ENCODE data around the gene NDE1. TPM values are rescaled to one million over a fixed set of nuclear protein-coding genes. Genes with fewer than 3 reads are reported as not detected.
"Not testable (repeated sequence)": the region's sequence is repeated elsewhere in the genome, so short reads cannot be mapped to it uniquely, and the experiment has no call there.

The NDE1 gene
- polyA plus RNA-seq, 6 donors from 2014 or later = 12.8 to 65.6 (median 38.0) TPM

DNA sequence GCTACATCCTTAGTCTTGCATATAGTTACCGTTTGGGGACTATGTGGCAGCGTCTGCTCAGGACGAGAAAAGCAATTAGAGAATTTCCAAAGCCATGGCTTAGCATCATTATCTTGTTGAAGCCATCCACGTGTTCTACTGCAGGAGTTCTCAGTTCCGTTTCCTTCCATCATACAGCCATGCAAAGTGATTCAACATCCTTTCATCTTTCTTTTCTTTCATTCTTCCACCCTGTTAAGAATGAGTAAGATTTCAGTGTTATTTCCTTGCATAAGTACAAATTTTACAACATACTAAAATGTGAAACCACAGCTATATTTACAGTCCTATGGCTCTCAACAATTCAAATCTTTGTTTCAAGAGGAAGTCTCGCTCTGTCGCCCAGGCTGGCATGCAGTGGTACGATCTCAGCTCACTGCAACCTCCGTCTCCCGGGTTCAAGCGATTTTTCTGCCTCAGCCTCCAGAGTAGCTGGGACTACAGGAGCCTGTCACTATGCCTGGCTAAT lies 10.9 kb upstream of the NDE1 start:
- ATAC-seq (ENCODE audit: low read depth in 2 of 2) = peak; percentile 9 to 10

GRCh38 chr16:15640966-15641365 lies 9.1 kb upstream of the NDE1 start:
- Mint-ChIP-seq H3K27ac (peak overlapping the region; percentile 79 to 100 (median 99)), H3K36me3 (peaks cover 10 to 17% of the 10 kb centered on the region in 2 donors), H3K4me3 (peak overlapping the region; percentile 84 to 97 (median 91)), H3K9me3 (no peaks in the 10 kb centered on the region), H3K4me1 (peaks cover 42 to 64% (median 56%) of the 10 kb centered on the region in 3 donors), H3K27me3 (no peaks in the 10 kb centered on the region)
- ATAC-seq (ENCODE audit: low read depth in 2 of 2) (no peak), DNase-seq (no peak)

More for the DNA sequence above, 10.9 kb upstream of the NDE1 start:
- Mint-ChIP-seq H3K27ac (peak overlapping the region; percentile 82 to 100 (median 95)), H3K9me3 (no peaks in the 10 kb centered on the region), H3K4me3 (peak overlapping the region; percentile 75 to 89 (median 83)), H3K27me3 (no peaks in the 10 kb centered on the region), H3K36me3 (peaks cover 17 to 20% of the 10 kb centered on the region in 2 donors), H3K4me1 (peaks cover 51 to 79% (median 62%) of the 10 kb centered on the region in 3 donors)
- DNase-seq = peak; percentile 53

DNA sequence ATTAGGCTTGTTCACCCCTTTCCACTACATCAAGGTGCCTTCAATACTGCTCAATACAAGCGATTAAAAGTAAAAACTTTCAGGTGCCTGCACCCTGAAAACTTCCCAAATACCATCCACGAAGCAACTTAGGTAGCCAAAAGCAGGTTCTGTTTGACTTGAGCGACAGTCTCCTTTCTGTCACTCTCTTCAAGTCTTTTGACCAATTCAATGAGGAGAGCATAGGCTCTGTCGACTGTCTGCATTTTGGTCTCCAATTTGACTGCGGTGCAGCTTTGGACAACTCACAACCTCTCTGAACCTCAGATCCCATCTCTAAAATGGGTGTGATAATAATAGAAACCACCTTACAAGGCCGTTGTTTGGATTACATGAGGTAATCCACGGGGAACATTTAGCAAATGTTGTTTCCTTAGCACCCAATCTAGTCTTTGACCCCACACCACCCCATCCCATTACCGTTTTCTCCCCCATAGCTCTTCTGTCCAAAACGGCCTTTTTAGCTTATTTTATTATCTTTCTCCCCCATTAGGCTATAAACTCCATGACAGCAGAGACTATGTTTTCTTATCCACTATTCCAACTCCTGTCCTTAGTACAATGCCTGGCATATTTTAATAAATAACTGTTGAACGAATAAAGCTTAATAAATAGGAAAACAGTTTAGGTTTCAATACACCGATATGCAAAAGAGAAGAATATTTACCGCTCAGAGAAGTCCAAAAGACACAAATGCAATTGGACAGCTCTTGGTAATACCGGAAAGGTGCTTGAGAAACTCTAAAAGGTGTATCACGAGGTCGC lies 8.1 kb upstream of the NDE1 start:
- Mint-ChIP-seq H3K4me3 (peak overlapping the region; percentile 88 to 97 (median 94)), H3K4me1 (peaks cover 33 to 54% (median 46%) of the 10 kb centered on the region in 3 donors), H3K36me3 (peaks cover 4 to 8% of the 10 kb centered on the region in 2 donors), H3K27ac (peak overlapping the region; percentile 99 to 100 (median 99)), H3K27me3 (no peaks in the 10 kb centered on the region), H3K9me3 (no peaks in the 10 kb centered on the region)
- no peak for ATAC-seq (ENCODE audit: low read depth in 2 of 2)
- no peak for DNase-seq

DNA sequence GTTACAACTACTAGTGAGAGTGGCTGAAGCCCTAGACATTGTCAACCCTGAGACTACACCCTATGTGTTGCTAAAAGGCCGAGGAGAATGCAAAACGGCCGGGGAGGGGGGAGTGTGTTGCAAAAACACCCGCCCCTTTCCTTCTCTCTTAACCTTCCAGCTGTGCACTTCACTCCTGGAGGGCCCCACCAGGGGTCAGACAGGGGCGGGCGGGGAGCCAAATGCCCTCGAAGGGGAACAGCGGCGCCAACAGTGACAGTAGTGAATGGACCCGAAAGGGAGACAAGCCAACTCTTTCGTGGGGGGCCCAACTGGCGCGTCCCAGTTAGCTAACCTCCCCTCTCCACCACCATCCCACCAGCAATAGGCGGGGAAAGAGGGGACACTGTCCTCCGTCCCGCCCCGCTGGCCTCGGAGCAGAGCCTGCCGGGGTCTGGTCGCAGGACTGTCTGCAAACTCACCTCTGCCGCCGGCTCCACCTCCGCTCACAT lies 7.4 kb upstream of the NDE1 start:
- H3K27ac Mint-ChIP-seq = peak overlapping the region; percentile 99 to 100 (median 99)
- ATAC-seq (ENCODE audit: low read depth in 2 of 2) (peak; percentile 70 to 72), DNase-seq (peak; percentile 92)
- no peaks in the 10 kb centered on the region for H3K27me3 Mint-ChIP-seq
- H3K36me3 Mint-ChIP-seq = peaks cover 0 to 7% of the 10 kb centered on the region in 2 donors
- peaks cover 31 to 48% (median 39%) of the 10 kb centered on the region in 3 donors for H3K4me1 Mint-ChIP-seq
- H3K9me3 Mint-ChIP-seq = no peaks in the 10 kb centered on the region
- peak overlapping the region; percentile 88 to 97 (median 94) for H3K4me3 Mint-ChIP-seq

- peaks cover 30 to 42% (median 35%) of the 10 kb centered on the region in 3 donors for H3K4me1 Mint-ChIP-seq
- peak within 1 kb of the TSS; percentile 99 to 100 (median 99) for H3K27ac Mint-ChIP-seq
- H3K27me3 Mint-ChIP-seq = no peaks in the 10 kb centered on the region
- H3K9me3 Mint-ChIP-seq = no peaks in the 10 kb centered on the region
- peaks cover 0 to 7% of the 10 kb centered on the region in 2 donors for H3K36me3 Mint-ChIP-seq
- H3K4me3 Mint-ChIP-seq = peak within 1 kb of the TSS; percentile 88 to 97 (median 94)
- DNase-seq = peak; percentile 100
- ATAC-seq (ENCODE audit: low read depth in 2 of 2) = peak; percentile 65 to 71
Measured at GRCh38 chr16:15643048-15643945, 6.7 kb upstream of the NDE1 start, which contains the start of gene MARF1. MARF1 (minus strand) TSS chr16:15643154; CDS start chr16:15639233, 3,921 bp downstream.

DNA sequence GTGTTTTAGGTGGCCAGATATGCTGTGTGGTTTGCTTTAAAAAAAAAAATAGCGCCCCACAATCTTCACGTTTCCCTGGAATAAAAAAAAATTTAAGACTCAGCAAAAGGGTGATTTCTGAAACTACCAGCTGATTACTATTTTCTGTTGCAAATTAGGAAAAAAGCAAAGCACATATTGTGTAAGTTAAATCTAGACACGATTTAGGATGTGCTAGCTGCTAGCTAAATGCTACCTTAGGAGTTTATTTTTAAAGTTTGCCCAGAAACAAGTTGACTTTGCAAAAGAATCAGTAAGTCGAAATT lies 6.1 kb upstream of the NDE1 start:
- H3K27ac Mint-ChIP-seq = peak overlapping the region; percentile 99 to 100 (median 99)
- ATAC-seq (ENCODE audit: low read depth in 2 of 2) (no peak), DNase-seq (no peak)
- H3K4me3 Mint-ChIP-seq = peak overlapping the region; percentile 88 to 97 (median 94)
- peaks cover 0 to 3% of the 10 kb centered on the region in 2 donors for H3K36me3 Mint-ChIP-seq
- no peaks in the 10 kb centered on the region for H3K9me3 Mint-ChIP-seq
- peaks cover 24 to 36% (median 29%) of the 10 kb centered on the region in 3 donors for H3K4me1 Mint-ChIP-seq
- H3K27me3 Mint-ChIP-seq = no peaks in the 10 kb centered on the region

DNA sequence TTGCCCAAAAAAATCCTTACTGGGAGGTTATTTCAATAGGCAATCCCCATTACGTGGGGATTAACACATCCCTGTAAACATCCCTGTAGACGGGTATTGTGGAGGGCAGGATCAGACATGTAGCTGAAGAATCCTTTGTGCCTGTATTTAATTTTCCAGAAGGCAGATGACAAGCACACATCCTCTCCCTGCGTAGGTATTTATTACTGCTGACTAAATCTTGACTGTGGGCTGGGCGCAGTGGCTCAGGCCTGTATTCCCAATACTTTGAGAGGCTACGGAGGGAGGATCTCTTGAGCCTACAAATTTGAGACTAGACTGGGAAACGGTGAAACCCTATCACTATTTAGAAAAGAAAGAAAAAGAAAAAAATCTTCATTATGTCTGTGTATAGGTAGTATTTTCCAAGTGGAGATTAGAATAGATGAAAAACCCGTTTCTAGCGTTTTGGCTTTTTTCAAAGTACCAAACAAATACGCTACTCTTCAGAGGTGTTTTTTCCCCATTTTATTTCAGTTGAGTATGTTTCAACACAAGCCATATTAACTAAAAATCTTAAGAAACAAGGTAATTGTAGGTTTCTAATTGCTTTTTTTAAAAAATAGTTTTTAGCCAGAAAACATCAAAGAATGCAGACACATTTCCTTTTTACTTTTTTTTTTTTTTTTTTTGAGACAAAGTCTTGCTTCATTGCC lies 5.6 kb upstream of the NDE1 start:
- Mint-ChIP-seq H3K27ac (peak overlapping the region in 5 of 6 donors; percentile 87 to 100 (median 99)), H3K27me3 (no peaks in the 10 kb centered on the region), H3K4me3 (peak overlapping the region in 7 of 8 donors; percentile 88 to 97 (median 92)), H3K36me3 (no peaks in the 10 kb centered on the region), H3K9me3 (no peaks in the 10 kb centered on the region), H3K4me1 (peaks cover 20 to 33% (median 24%) of the 10 kb centered on the region in 3 donors)
- ATAC-seq (ENCODE audit: low read depth in 2 of 2) (no peak), DNase-seq (no peak)

DNA sequence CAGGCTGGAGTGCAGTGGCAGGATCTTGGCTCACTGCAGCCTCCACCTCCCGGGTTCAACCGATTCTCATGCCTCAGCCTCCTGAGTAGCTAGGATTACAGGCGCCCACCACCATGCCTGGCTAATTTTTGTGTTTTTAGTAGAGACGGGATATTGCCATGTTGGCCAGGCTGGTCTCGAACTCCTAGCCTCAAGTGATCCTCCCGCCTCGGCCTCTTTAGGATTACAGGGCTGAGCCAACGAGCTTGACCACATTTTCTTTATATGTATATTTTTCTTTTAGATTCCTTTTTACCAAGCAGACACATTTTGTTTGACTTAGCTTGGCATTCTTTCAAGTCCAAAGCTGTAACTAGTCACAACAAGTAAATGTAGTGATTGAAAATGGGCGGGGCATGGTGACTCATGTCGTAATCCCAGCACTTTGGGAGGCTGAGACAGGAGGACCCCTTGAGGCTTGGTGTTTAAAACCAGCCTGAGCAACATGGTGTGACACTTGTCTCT lies 5.0 kb upstream of the NDE1 start:
- not testable (repeated sequence) for H3K9me3 Mint-ChIP-seq; H3K27me3 Mint-ChIP-seq; DNase-seq; H3K36me3 Mint-ChIP-seq; ATAC-seq (ENCODE audit: low read depth in 2 of 2)
- peak overlapping the region in 2 of 6 donors; percentile 47 to 100 for H3K27ac Mint-ChIP-seq
- H3K4me1 Mint-ChIP-seq = peaks cover 16 to 31% (median 21%) of the 10 kb centered on the region in 3 donors
- H3K4me3 Mint-ChIP-seq = peak overlapping the region in 2 of 8 donors; percentile 30 to 90

DNA sequence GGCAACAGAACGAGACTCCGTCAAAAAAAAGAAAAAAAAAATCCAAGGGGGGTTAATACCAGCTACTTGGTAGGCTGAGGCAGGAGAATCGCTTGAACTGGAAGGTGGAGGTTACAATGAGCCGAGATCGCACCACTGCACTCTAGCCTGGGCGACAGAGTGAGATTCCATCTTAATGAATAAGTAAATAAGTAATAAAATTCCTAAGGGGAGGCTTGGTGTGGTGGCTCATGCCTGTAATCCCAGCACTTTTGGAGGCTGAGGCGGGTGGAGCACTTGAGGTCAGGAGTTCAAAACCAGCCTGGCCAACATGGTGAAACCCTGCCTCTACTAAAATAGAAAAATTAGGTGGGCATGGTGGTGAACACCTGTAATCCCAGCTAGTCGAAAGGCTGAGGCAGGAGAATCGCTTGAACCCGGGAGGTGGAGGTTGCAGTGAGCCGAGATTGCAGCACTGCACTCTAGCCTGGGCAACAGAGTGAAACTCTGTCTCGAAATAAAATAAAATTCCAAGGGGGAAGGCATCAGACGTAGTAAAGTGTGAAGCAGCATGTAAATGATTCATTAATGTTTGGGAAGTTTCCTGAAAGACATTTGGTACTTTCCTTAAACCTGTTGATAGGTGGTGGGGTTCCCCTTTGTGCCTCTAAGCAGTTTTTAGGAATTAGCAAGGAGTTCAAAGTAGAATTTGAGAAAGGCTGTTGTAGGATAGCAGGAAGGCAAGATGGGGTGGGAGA lies 3.3 kb upstream of the NDE1 start:
- Mint-ChIP-seq H3K27ac (peak overlapping the region in 3 of 6 donors; percentile 26 to 47 (median 38)), H3K4me1 (peaks cover 16 to 28% (median 18%) of the 10 kb centered on the region in 3 donors), H3K4me3 (peak overlapping the region in 2 of 8 donors; percentile 16 to 85)
- DNase-seq; H3K9me3 Mint-ChIP-seq; H3K27me3 Mint-ChIP-seq; ATAC-seq (ENCODE audit: low read depth in 2 of 2); H3K36me3 Mint-ChIP-seq: not testable (repeated sequence)

DNA sequence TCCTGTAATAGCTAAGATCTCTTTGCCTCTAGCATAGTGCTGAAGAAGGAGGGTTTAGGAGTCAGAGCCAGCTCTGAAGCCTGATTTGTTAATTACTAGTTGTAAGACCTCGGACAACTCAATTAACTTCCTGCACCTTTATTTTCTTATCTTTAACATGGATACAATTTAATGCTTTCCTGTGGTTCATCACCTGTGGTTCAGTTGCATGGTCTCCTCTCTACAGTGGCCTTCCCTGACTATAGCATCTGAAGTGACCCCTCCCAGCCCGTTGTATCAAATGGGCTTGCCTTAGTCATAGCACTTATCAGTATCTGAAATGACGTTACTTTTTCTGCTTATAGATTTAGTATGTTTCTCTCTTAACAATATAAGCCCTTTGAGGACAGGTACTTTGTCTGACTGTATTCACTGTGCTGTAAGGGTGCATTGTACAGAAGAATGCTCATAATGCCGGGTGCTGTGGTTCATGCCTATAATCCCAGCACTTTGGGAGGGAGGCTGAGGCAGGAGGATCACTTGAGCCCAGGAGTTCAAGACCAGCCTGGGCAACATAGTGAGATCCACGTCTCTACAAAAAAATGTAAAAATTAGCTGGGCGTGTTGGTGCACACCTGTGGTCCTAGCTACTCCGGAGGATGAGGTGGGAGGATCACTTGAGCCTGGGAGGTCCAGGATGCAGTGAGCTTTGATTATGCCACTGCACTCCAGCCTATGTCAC lies 2.6 kb upstream of the NDE1 start:
- no peak for ATAC-seq (ENCODE audit: low read depth in 2 of 2)
- Mint-ChIP-seq H3K4me1 (peaks cover 10 to 28% (median 13%) of the 10 kb centered on the region in 3 donors), H3K27me3 (no peaks in the 10 kb centered on the region), H3K9me3 (no peaks in the 10 kb centered on the region), H3K4me3 (peak overlapping the region in 2 of 8 donors; percentile 59 to 85), H3K36me3 (no peaks in the 10 kb centered on the region), H3K27ac (peak overlapping the region in 3 of 6 donors; percentile 38 to 48 (median 47))
- no peak for DNase-seq

DNA sequence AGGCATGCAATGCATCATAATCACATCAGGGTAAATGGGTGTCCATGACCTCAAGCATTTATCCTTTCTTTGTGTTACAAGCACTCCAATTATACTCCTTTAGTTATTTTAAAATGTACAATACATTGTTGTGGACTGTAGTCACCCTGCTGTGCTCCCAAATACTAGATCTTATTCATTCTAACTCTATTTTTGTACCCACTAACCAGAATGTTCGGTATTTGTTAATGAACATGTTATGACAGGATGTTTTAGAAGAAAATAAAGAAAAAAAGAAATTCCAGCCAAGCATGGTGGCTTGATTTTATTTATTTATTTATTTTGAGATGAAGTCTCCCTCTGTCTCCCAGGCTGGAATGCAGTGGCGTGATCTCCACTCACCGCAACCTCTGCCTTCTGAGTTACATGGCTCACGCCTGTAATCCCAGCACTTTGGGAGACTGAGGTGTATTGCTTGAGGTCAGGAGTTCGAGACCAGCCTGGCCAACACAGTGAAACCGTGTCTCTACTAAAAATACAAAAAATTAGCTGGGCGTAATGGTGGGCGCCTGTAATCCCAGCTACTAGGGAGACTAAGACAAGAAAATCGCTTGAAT lies 1.8 kb upstream of the NDE1 start:
- H3K4me1 Mint-ChIP-seq = peaks cover 10 to 36% (median 18%) of the 10 kb centered on the region in 3 donors
- H3K4me3 Mint-ChIP-seq = peak overlapping the region in 2 of 8 donors; percentile 72 to 85
- ATAC-seq (ENCODE audit: low read depth in 2 of 2) (no peak), DNase-seq (no peak)
- no peaks in the 10 kb centered on the region for H3K9me3 Mint-ChIP-seq
- H3K27ac Mint-ChIP-seq = peak overlapping the region in 3 of 6 donors; percentile 47 to 82 (median 74)
- H3K36me3 Mint-ChIP-seq = no peaks in the 10 kb centered on the region
- H3K27me3 Mint-ChIP-seq = no peaks in the 10 kb centered on the region
